H1 (cell line): Measurements from ENCODE around the gene RNF144A. TPM values are rescaled to one million over a fixed set of nuclear protein-coding genes. Genes with fewer than 3 reads are reported as not detected.

Experiments used
- CHD7 ChIP-seq: fragments of 300-600 bp; sonication (generic); IDR thresholded peaks from 2 replicates; pipeline ENCODE4 v1.7.1; 2012; ENCODE audit warnings: low read length, moderate library complexity, mild to moderate bottlenecking, inconsistent platforms; ENCODE audit not compliant: insufficient replicate concordance
- CREB1 ChIP-seq: IDR thresholded peaks from 2 replicates; pipeline ENCODE4 v1.6.1; 2012; ENCODE audit warnings: inconsistent platforms
- JUN ChIP-seq: IDR thresholded peaks from 2 replicates; pipeline ENCODE4 v1.6.1; 2011; ENCODE audit warnings: low read depth, mild to moderate bottlenecking, improper control_type of control experiment, low read length
- POLR2A ChIP-seq, 2 experiments: IDR thresholded peaks; 1 replicate in 1 of 2; 2 replicates in 1 of 2; pipeline ENCODE4 v1.6.1; 2011; ENCODE audit warnings: low read depth in 2 of 2, low read length in 2 of 2, mild to moderate bottlenecking in 2 of 2; ENCODE audit errors: control extremely low read depth in 1 of 2
- SP2 ChIP-seq: IDR thresholded peaks from 2 replicates; pipeline ENCODE4 v1.6.1; 2012; ENCODE audit warnings: mild to moderate bottlenecking, low read length, inconsistent platforms
- SUZ12 ChIP-seq: fragments of 200-600 bp; sonication (generic); IDR thresholded peaks from 2 replicates; pipeline ENCODE4 v1.6.1; 2012; ENCODE audit warnings: mild to moderate bottlenecking, inconsistent platforms, low read length, moderate library complexity, mixed read lengths
- YY1 ChIP-seq: IDR thresholded peaks from 2 replicates; pipeline ENCODE4 v1.6.1; 2011; ENCODE audit warnings: low read depth, mild to moderate bottlenecking, low read length
- polyA plus RNA-seq, 7 experiments: library from polyadenylated mRNA; depleted of rRNA in 3 of 7; stranded (reverse) in 5 of 7; unstranded in 2 of 7; fragments of >200 nt in 5 of 7; fragments of 200-250 nt in 2 of 7; gene quantifications; 1 replicate in 5 of 7; 2 replicates in 1 of 7; 4 replicates in 1 of 7; pipeline versions ENCODE4 v1.2.1 to v1.2.3, GENCODE V29; 2011 to 2013; ENCODE audit warnings: missing spikeins in 2 of 7, mixed read lengths in 2 of 7
- total RNA-seq: library from RNA; stranded (reverse); fragmentation: NEBNext Ultra II Directional; extraction: Animal tissue kit (Norgen Biotek cat#: 25700); gene quantifications from 2 replicates; pipeline ENCODE4 v1.2.1, GENCODE V29; 2021

The RNF144A gene
- total and polyA plus RNA-seq, 2 of the 8 experiments (the other 6 are each of a cell fraction or from before 2014, with no cell fraction given), result 14.0 to 15.0 TPM

- TF ChIP-seq CHD7 (no peak), SUZ12 (no peak), JUN (no peak), YY1 (no peak), CREB1 (no peak), POLR2A (IDR thresholded peaks at IDR 0.05; ENCODE audit: control extremely low read depth in 1 of 2, low read depth in 2 of 2, low read length in 2 of 2) (no peak), SP2 (no peak)
Observed at GRCh38 chr2:6931753-6932152, 14.5 kb downstream of the RNF144A start (continued).
